ENCODE measurements around the gene IMPDH1.

IMPDH1 gene

GRCh38 chr7:128434413-128435326 lies 24.9 kb upstream of the IMPDH1 start:
- no peak for DNase-seq (ENCODE audit: low read depth)

GRCh38 chr7:128431754-128432153 lies 22.0 kb upstream of the IMPDH1 start:
- no peak for DNase-seq (ENCODE audit: low read depth)

- peak; percentile 19 for DNase-seq (ENCODE audit: low read depth)
Measured at GRCh38 chr7:128431221-128431620, 21.4 kb upstream of the IMPDH1 start.

DNA sequence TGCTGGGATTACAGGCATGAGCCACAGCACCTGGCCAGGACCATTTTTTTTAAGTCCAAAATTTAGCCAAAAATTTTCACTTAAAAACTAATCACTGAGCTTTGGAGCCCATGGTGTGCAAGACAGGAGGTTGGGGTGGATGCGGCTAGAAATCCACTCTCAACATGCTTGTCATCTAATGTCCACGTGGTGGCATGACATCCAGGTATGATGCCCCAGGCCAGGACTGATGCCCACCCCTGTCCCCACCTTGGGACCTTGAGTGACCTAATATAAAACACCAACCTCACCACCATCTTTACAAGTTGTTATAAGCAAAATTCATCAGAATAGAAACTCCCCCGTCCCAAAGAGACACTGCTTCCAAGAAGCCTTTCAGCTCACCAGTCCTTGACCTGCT lies 20.4 kb upstream of the IMPDH1 start:
- no peak for DNase-seq (ENCODE audit: low read depth)

DNA sequence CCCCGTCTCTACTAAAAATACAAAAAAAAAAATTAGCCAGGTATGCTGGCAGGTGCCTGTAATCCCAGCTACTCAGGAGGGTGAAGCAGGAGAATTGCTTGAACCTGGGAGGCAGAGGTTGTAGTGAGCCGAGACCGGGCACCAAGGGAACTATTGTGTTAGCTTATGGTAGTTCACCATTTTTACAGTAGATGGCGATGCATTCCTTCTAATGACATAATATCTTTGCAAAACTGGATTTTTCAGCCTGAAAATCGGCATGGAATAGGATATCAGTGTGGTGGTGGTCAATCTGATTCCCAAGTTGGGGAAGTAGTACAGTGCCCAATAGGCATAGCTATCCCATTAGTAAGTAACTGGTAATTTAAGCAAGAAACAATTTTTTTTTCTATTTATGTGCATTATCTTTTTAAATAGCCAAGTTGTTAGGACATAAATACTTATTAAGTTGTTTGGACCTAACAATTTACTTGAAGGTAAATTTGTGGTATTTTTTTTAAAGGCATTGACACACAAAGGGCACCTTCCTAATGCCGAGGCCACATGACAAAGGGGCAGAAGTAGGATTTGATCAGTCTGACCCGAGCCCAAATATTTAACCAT lies 17.6 kb upstream of the IMPDH1 start:
- peak; percentile 32 for DNase-seq (ENCODE audit: low read depth)

- DNase-seq (ENCODE audit: low read depth): no peak
Measured at GRCh38 chr7:128425850-128426249, 16.1 kb upstream of the IMPDH1 start.

- no peak for DNase-seq (ENCODE audit: low read depth)
Measured at GRCh38 chr7:128424686-128425275, 15.0 kb upstream of the IMPDH1 start.

- DNase-seq (ENCODE audit: low read depth): no peak
Measured at GRCh38 chr7:128422842-128423241, 13.1 kb upstream of the IMPDH1 start.

DNA sequence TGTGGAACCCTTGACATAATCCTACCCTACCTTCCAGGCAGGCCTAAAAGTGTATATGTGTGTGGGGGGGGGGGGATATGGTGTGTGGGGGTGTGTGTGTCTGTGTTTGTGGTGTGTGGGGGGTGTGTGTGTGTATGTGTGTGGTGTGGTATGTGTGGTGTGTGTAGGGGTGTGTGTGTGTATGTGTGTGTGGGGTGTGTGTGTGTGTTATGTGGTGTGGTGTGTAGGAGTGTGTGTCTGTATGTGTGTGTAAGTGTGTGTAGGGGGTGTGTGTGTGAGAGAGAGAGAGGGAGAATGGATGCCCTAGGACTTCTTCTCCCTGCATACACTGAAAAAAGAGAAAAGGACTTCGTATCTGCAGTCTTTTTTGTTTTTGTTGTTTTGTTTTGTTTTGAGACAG lies 12.3 kb upstream of the IMPDH1 start:
- no peak for DNase-seq (ENCODE audit: low read depth)

DNA sequence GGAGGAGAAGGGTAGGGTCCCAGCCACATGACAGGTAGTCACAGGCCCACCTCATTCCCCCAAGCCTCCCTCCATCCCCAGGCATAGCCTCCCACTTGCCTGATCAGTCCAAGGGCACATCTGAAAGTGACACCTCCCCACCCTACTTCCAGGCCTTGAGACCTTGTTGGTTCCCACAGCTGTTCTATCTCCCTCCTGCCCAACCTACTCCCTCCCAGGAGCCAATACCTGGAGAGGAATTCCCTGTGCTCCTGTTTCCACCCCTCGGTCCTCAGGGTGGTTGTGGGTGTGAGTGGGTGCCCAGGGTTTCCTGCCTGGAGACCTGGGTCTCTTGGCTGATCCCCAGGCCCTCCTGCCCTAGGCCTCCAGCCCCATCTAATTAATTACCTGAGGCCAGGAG lies 11.6 kb upstream of the IMPDH1 start:
- DNase-seq (ENCODE audit: low read depth): no peak

- DNase-seq (ENCODE audit: low read depth): no peak
Measured at GRCh38 chr7:128420773-128421172, 11.0 kb upstream of the IMPDH1 start.

DNA sequence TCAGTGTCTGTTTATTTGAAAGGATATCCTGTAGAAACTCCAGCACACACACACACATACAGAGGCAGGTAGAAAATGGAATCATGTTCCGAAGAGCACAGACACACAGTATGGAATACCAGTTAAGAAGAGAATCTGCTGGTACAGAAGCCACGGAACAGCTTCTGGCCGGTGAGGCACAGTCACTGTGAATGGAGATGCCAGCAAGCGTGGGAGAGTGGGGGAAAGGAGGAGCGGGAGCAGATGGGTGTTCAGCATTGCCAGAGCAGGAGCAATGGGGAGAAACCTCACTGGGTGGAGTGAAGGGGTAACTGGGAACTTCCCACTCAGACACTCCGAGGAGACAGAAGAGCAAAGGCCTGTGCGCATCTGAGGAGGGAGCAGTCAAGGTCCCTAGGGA lies 9.5 kb upstream of the IMPDH1 start:
- no peak for DNase-seq (ENCODE audit: low read depth)

GRCh38 chr7:128417071-128417470 lies 7.3 kb upstream of the IMPDH1 start:
- DNase-seq (ENCODE audit: low read depth): no peak

DNA sequence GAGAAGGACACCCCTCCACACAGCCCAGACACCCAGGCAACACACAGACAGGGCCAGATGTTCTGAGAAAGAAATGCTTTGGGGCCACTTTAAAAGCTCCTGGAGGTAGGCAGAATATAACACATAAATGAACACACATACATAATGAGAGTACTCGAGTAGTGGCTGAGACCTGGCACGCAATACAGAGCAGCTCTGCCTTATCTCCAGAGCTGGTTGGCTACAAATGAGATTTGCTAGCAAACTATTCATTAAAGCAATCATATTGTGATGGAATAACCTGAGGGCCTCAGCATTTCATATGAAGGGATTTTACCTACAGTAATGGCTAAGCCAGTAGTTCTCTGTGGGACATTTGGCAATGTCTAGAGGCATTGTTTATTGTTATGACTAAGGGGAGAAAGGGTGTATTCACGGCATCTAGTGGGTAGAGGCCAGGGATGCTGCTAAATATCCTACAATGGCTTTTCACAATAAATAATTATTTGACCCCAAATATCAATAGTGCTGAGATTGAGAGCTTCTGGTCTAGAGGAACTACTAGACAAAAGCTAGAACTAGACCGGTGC lies 5.5 kb upstream of the IMPDH1 start:
- no peak for DNase-seq (ENCODE audit: low read depth)

- no peak for DNase-seq (ENCODE audit: low read depth)
Measured at GRCh38 chr7:128410451-128410753, 620 bp upstream of the IMPDH1 start.

DNA sequence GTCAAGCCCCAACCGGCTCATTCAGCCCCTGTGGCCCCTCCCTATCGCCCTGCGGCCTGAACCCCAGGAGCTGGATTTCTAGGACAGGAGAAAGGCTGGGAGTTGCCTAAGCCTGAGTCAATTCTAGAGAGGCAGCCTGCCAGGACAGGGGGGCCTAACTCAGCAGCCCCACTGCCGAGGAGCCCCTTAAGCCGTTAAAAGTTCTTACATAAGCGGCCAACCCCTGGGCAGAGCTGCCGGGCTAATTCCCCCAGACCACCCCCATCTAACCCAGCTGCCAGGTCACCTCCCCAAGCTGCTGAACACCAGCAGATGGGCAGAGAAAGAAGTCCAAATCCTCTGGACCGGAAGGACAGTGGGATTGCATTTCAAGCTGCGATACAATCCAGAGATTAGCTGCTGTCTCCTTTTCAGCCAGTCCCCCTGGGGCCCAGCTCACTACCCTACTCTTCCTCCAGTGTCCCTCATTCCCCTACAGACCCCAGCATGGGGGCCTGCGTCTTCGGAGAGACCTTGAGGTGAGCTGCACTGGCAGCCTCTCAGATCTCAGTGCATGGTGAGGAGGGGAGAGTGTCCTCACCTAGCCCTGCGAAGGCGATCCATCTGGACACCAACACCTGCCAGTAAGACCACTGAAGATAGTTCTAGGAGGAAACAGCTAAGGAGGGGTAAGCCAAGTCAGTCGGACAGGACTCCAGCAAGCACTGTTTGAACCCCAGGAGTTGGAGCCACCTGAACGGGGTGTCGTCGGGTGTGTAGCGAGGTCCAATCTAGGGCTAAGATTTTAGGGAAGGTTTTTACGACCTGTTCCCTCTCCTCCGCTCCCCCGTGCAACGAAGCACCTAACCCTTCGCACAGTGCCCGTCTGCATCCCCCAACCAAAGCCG lies 830 bp downstream of the IMPDH1 start:
- DNase-seq (ENCODE audit: low read depth): no peak

DNA sequence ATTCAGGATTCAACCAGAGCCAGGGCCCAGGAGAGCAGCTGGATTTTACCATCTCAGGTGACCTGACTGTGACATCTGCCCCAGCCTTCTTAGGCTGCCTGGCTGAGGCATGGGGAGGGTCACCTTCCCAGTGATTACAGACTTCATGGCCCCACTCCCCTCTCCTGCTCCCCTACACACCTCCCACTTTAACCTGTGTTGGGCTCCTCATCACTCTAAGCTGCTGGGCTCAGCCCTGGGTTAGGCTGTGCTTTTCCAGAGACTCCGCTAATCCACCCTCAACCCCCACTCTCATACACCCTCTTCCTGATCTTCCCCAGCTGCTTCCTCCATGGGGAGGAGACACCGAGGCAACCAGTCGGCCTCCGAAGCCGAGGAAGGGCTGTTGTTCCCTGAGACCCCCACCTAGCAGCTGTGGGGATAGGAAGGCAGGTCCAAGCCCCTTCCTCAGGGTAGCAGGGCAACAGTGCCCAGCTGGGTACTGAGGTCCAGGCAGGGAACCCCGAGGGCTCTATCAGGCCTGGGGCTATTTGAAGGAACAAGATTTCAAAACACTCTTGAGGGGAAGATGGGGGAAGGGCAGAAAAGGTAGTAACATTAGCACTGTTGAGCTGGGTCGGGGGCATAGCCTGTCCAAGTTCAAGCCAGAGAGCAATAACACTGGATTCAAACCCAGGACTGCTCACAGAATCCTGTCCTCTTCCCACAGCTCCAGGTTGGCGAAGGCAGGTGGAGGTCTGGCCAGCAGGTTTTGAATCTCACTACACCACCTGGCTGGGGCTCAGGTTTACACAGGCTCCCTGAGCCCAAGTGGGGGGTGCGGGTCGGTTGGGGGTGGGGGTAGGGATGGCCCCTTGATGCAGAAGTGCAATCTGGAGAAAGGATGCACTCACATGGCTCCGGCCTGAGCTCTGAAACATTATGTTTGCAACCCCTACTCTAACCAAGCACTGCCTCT lies 1.8 kb downstream of the IMPDH1 start:
- DNase-seq (ENCODE audit: low read depth): no peak

GRCh38 chr7:128407233-128407589 lies 2.6 kb downstream of the IMPDH1 start:
- no peak for DNase-seq (ENCODE audit: low read depth)

GRCh38 chr7:128406314-128407232 lies 3.2 kb downstream of the IMPDH1 start:
- DNase-seq (ENCODE audit: low read depth): no peak
